Smooth muscle cell (in vitro differentiated cells): Measurements from ENCODE around the gene VASH1. TPM values are rescaled to one million over a fixed set of nuclear protein-coding genes. Genes with fewer than 3 reads are reported as not detected.
A peak's percentile ranks its signal among the peaks of the same experiment; 100 is the strongest.

Experiments
- DNase-seq: peaks from one replicate; lab custom pipeline; 2025; ENCODE audit not compliant: unreplicated experiment; lab: John Stamatoyannopoulos, UW
- H2AFZ ChIP-seq: fragments of 200-600 bp; sonication (generic); 2 replicates; pipeline ENCODE4 v1.6.0; 2016; ENCODE audit warnings: antibody characterized with exemption, low read depth, mild to moderate bottlenecking
- H3F3A ChIP-seq: fragments of 200-600 bp; sonication (generic); 2 replicates; pipeline ENCODE4 v1.6.0; 2017; ENCODE audit warnings: antibody characterized with exemption, low read depth
- H3K27ac ChIP-seq: fragments of 200-600 bp; sonication (generic); 2 replicates; pipeline ENCODE4 v1.5.1; 2016; ENCODE audit warnings: low read depth, mild to moderate bottlenecking
- H3K27me3 ChIP-seq: fragments of 200-600 bp; sonication (generic); 2 replicates; pipeline ENCODE4 v1.6.1; 2016; ENCODE audit warnings: low read depth, mild to moderate bottlenecking
- H3K36me3 ChIP-seq: fragments of 200-600 bp; sonication (generic); 2 replicates; pipeline ENCODE4 v1.5.1; 2016; ENCODE audit warnings: low read depth
- H3K4me1 ChIP-seq: fragments of 200-600 bp; sonication (generic); 2 replicates; pipeline ENCODE4 v1.5.1; 2016; ENCODE audit warnings: low read depth
- H3K4me2 ChIP-seq: fragments of 200-600 bp; sonication (generic); 2 replicates; pipeline ENCODE4 v1.6.0; 2016; ENCODE audit warnings: mild to moderate bottlenecking
- H3K4me3 ChIP-seq: fragments of 200-600 bp; sonication (generic); 2 replicates; pipeline ENCODE4 v1.5.1; 2016; ENCODE audit warnings: mild to moderate bottlenecking
- H3K79me2 ChIP-seq: fragments of 200-600 bp; sonication (generic); 2 replicates; pipeline ENCODE4 v1.6.0; 2016; ENCODE audit warnings: low read depth, mild to moderate bottlenecking
- H3K9ac ChIP-seq: fragments of 200-600 bp; sonication (generic); 2 replicates; pipeline ENCODE4 v1.6.0; 2016; ENCODE audit warnings: low read depth
- H3K9me3 ChIP-seq: fragments of 200-600 bp; sonication (generic); replicated peaks from 2 replicates; pipeline ENCODE4 v1.5.1; 2016; ENCODE audit warnings: low read depth
- H4K20me1 ChIP-seq: fragments of 200-600 bp; sonication (generic); 2 replicates; pipeline ENCODE4 v1.6.0; 2016; ENCODE audit warnings: low read depth
- WGBS: methylation state at CpG from one replicate; pipeline ENCODE4 v1.1.7; 2016; ENCODE audit warnings: low lambda C conversion rate; 5-methylcytosine and 5-hydroxymethylcytosine counted together
- polyA plus RNA-seq: library from polyadenylated mRNA; unstranded; fragments of >200 nt; fragmentation: Nextera tagmentation; extraction: Ambion mirVana; gene quantifications from 2 replicates; pipeline ENCODE4 v1.2.1, GENCODE V29; 2016
- total RNA-seq: library from RNA; depleted of rRNA; stranded (reverse); fragments of >200 nt; gene quantifications from 2 replicates; pipeline ENCODE4 v1.2.3, GENCODE V29; 2014
- TF ChIP-seq, protein P1 (sequence below): fragments of 200-600 bp; sonication (generic); IDR thresholded peaks from 2 replicates; pipeline ENCODE4 v1.5.1; 2017; ENCODE audit warnings: borderline replicate concordance, mild to moderate bottlenecking, antibody characterized with exemption; ENCODE audit not compliant: insufficient read depth, poor library complexity, severe bottlenecking

Gene VASH1
- total and polyA plus RNA-seq, 2 experiments from 2014 or later: 23.8 to 39.3 TPM

DNA sequence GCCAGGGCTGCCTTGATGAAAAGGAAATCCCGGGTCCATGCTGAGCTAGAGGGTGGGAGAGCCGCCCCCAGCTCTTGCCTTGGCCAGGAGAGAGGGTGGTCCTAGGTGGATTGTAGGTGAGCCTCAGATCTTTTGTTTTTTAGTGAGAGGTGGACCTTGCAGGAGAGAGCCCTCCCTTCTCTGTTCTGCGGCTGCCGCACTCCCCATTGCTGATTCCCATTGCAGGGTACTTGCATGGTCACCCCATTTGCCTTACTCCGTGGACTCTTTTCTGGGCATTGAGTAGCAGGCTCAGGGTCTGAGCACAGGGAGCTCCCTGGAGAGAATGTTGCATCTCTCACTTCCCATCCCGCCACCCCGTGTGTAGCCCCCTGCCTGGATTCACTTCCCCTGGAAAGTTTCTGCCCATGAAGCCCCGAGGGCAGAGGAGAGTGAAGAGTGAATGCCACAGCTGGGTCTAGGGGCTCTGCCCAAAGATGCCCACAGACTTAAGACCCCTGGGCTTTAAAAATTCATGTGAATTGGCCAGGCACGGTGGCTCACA, 10.2 kb downstream of the VASH1 start:
- no peak for DNase-seq
- Histone ChIP-seq H3K27me3 (no peaks in the 10 kb centered on the region), H3K9ac (no peak overlapping the region), H3K79me2 (peaks cover 21% of the 10 kb centered on the region), H3K27ac (peak overlapping the region; percentile 95), H4K20me1 (peaks cover 8% of the 10 kb centered on the region), H2AFZ (no peak overlapping the region), H3K36me3 (no peaks in the 10 kb centered on the region), H3K4me3 (no peak overlapping the region), H3K9me3 (no peaks in the 10 kb centered on the region), H3K4me1 (peaks cover 32% of the 10 kb centered on the region), H3K4me2 (no peak overlapping the region), H3F3A (peaks cover 14% of the 10 kb centered on the region)
- 91% methylated on average over 9 of the region's 9 CpGs for WGBS
- TF ChIP-seq, protein P1, sequence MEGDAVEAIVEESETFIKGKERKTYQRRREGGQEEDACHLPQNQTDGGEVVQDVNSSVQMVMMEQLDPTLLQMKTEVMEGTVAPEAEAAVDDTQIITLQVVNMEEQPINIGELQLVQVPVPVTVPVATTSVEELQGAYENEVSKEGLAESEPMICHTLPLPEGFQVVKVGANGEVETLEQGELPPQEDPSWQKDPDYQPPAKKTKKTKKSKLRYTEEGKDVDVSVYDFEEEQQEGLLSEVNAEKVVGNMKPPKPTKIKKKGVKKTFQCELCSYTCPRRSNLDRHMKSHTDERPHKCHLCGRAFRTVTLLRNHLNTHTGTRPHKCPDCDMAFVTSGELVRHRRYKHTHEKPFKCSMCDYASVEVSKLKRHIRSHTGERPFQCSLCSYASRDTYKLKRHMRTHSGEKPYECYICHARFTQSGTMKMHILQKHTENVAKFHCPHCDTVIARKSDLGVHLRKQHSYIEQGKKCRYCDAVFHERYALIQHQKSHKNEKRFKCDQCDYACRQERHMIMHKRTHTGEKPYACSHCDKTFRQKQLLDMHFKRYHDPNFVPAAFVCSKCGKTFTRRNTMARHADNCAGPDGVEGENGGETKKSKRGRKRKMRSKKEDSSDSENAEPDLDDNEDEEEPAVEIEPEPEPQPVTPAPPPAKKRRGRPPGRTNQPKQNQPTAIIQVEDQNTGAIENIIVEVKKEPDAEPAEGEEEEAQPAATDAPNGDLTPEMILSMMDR: no peak

DNA sequence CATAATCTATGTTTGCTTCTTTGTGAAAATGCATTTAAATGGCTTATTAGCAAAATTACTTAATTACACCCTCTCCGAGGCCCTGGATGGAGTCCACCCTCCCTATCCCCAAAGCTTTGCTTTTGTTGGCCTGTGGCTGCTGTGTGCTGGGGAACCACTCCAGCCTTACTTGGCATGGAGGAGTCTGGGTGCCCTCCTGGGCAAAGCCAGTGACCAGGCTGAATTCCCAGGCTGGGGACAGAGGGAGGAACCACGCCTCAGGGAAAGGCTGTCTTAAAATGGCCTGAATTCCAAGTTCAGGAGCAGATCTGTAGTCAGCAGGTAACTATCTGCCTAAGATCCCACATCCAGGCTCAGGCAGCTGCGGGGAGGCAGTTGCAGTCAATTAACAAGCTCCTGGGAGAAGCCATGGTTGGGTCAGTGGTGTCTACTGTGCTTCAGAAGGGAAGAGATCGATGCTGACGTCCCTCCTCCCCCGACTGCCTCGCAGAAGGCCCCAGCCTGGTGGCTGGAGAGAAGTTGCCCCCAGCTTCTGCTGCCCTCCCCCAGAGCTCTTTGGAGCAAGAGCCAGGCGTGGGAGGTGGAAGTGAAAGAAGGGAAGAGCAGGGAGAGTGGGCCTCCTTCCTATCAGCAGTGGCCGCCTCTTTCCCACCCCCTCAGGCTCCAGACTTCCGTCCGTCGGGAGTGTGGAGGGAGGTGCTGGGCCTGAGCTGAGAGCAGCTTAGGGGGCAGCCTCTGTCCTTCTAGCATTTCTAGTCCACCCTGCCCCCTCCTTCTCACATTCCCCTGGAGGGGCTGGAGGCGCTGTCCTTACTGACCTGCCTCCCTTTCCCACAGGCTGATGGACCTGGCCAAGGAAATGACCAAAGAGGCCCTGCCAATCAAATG, 11.3 kb downstream of the VASH1 start:
- H3K27ac ChIP-seq: peak overlapping the region; percentile 95
- TF ChIP-seq, protein P1: no peak

DNA sequence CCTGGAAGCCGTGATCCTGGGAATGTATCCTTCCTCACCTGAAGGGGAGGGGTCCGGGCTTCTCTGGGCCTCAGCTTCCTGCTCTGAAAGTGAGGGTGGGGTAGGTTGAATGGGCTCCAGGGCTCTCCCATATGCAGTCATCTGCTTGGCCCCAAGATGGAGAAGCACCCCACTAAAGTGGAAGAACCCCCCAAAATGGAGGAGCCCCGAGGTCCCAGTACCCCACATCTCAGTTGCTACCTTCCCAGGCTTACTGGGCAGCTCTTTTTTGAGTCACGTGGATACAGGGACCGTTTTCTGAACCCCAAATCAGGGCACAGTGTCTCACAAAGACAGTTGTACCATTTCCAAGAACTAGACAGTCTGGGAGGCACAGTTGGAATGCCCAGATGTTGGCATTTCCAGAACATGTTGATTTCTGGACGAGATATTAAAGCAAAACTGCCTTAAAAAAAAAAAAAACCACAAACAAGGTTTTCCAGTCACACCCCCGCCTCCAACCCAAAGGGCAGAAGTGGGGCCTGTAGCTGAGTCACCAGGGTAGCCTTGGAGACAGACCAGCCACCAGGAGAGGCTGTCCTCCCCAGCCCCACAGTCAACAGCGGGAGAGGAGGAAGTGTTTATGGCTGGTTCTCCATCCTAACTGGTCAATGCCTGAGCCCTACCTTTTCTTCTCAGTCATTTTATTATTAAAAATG, 12.1 kb downstream of the VASH1 start:
- H3K36me3 ChIP-seq: no peaks in the 10 kb centered on the region
- H3K4me2 ChIP-seq: peak overlapping the region; percentile 82
- no peaks in the 10 kb centered on the region for H3K9me3 ChIP-seq
- no peak overlapping the region for H3K4me3 ChIP-seq
- H3K79me2 ChIP-seq: peaks cover 10% of the 10 kb centered on the region
- H3K9ac ChIP-seq: peak overlapping the region; percentile 79
- H2AFZ ChIP-seq: no peak overlapping the region
- 18% methylated on average over 8 of the region's 8 CpGs for WGBS
- H3K27ac ChIP-seq: peak overlapping the region; percentile 95
- peak; percentile 39 for DNase-seq
- TF ChIP-seq, protein P1: no peak
- no peaks in the 10 kb centered on the region for H3K27me3 ChIP-seq
- peaks cover 24% of the 10 kb centered on the region for H3K4me1 ChIP-seq
- H4K20me1 ChIP-seq: no peaks in the 10 kb centered on the region
- H3F3A ChIP-seq: peaks cover 14% of the 10 kb centered on the region

More for the DNA sequence above, 11.3 kb downstream of the VASH1 start:
- Histone ChIP-seq H3K4me1 (peaks cover 32% of the 10 kb centered on the region), H3K9ac (peak overlapping the region; percentile 78), H3K9me3 (no peaks in the 10 kb centered on the region), H3K27me3 (no peaks in the 10 kb centered on the region), H3K4me2 (peak overlapping the region; percentile 82), H3K79me2 (peaks cover 10% of the 10 kb centered on the region), H3F3A (peaks cover 14% of the 10 kb centered on the region), H3K4me3 (no peak overlapping the region), H3K36me3 (no peaks in the 10 kb centered on the region), H2AFZ (no peak overlapping the region), H4K20me1 (peaks cover 4% of the 10 kb centered on the region)
- DNase-seq: peak; percentile 57
- WGBS: 15% methylated on average over 13 of the region's 13 CpGs
